GM21825 (cell line): ENCODE results near the gene PIP5K1A.
"Not testable (repeated sequence)": the region's sequence is repeated elsewhere in the genome, so short reads cannot be mapped to it uniquely, and the experiment has no call there.

Source experiments
- ATAC-seq: cut with Tn5 transposase; IDR thresholded peaks from one replicate; pipeline ENCODE4 v1.9.1; 2021; ENCODE audit warnings: mild to moderate bottlenecking, moderate library complexity; ENCODE audit not compliant: unreplicated experiment

PIP5K1A gene

GRCh38 chr1:151198254-151199127 lies at the start of gene PIP5K1A:
Gene PIP5K1A, plus strand, starts transcription at chr1:151198552. Its CDS starts 445 bp downstream, at chr1:151198997.
- peak; percentile 75 for ATAC-seq

GRCh38 chr1:151156515-151156819 lies 41.9 kb upstream of the PIP5K1A start, which contains the start of gene TNFAIP8L2:
Gene TNFAIP8L2, plus strand, starts transcription at chr1:151156649. Its CDS starts 2,049 bp downstream, at chr1:151158698.
- ATAC-seq, result no peak

- peak; percentile 41 for ATAC-seq
These were observed 41.3 kb upstream of the PIP5K1A start for GRCh38 chr1:151157067-151157531.

GRCh38 chr1:151158326-151158725 lies 40.0 kb upstream of the PIP5K1A start:
- no peak for ATAC-seq

- no peak for ATAC-seq
These were observed 39.6 kb upstream of the PIP5K1A start for GRCh38 chr1:151158751-151159251.

GRCh38 chr1:151159373-151159772 lies 39.0 kb upstream of the PIP5K1A start:
- no peak for ATAC-seq

GRCh38 chr1:151164732-151165280 lies 33.5 kb upstream of the PIP5K1A start:
- no peak for ATAC-seq

- no peak for ATAC-seq
These were observed 33.0 kb upstream of the PIP5K1A start for GRCh38 chr1:151165281-151165737.

- ATAC-seq, result peak; percentile 84
These were observed 32.4 kb upstream of the PIP5K1A start, which contains the start of the genes LYSMD1 and SCNM1 for GRCh38 chr1:151165738-151166504. Gene LYSMD1, minus strand, starts transcription at chr1:151165902. Its CDS starts 644 bp downstream, at chr1:151165258. Gene SCNM1, plus strand, starts transcription at chr1:151166144. Its CDS starts 9 bp downstream, at chr1:151166153.

GRCh38 chr1:151166505-151166956 lies 31.8 kb upstream of the PIP5K1A start:
- ATAC-seq, result no peak

- no peak for ATAC-seq
These were observed 31.2 kb upstream of the PIP5K1A start for GRCh38 chr1:151167116-151167515.

- ATAC-seq, result no peak
These were observed 27.2 kb upstream of the PIP5K1A start for GRCh38 chr1:151171190-151171589.

GRCh38 chr1:151175041-151175741 lies 23.2 kb upstream of the PIP5K1A start:
- ATAC-seq, result no peak

GRCh38 chr1:151175863-151176262 lies 22.5 kb upstream of the PIP5K1A start, which contains the start of gene TMOD4:
Gene TMOD4, minus strand, starts transcription at chr1:151175981. Its CDS starts 1,106 bp downstream, at chr1:151174875.
- no peak for ATAC-seq

GRCh38 chr1:151176514-151177045 lies 21.8 kb upstream of the PIP5K1A start:
- ATAC-seq, result no peak

- ATAC-seq, result no peak
These were observed 14.1 kb upstream of the PIP5K1A start for GRCh38 chr1:151184211-151184610.

GRCh38 chr1:151187205-151187604 lies 11.1 kb upstream of the PIP5K1A start:
- ATAC-seq, result no peak

- ATAC-seq, result not testable (repeated sequence)
These were observed 9.7 kb upstream of the PIP5K1A start for GRCh38 chr1:151188667-151189066.

- ATAC-seq, result peak; percentile 82
These were observed 8.5 kb upstream of the PIP5K1A start, which contains the start of gene VPS72 for GRCh38 chr1:151189637-151190445. Gene VPS72, minus strand, starts transcription at chr1:151190197. Its CDS starts 76 bp downstream, at chr1:151190121.
